Fibroblast of skin of scalp (primary cell): Measurements from ENCODE around the gene CES1. TPM values are rescaled to one million over a fixed set of nuclear protein-coding genes. Genes with fewer than 3 reads are reported as not detected.
A peak's percentile ranks its signal among the peaks of the same experiment; 100 is the strongest.
"Not testable (repeated sequence)": the region's sequence is repeated elsewhere in the genome, so short reads cannot be mapped to it uniquely, and the experiment has no call there.

Experiments
- DNase-seq: peaks from one replicate; pipeline ENCODE4 v3.0.0-alpha.2; 2013
- polyA plus RNA-seq, 2 experiments: library from polyadenylated mRNA; unstranded; fragments of 120-200 nt; gene quantifications; one replicate each; pipeline ENCODE4 v1.2.1, GENCODE V29; 2013; ENCODE audit not compliant: insufficient read length in 2 of 2

The CES1 gene
- polyA plus RNA-seq (2013, experiment 1 of 2; ENCODE audit: insufficient read length) = 0.13 TPM
- polyA plus RNA-seq (2013, experiment 2 of 2; ENCODE audit: insufficient read length) = 0.49 TPM

- DNase-seq = no peak
These were observed at the start of gene CES1 for GRCh38 chr16:55832773-55833691. Gene CES1 (minus strand): TSS chr16:55833096. CDS start chr16:55833055, 41 bp downstream.

- peak; percentile 18 for DNase-seq
These were observed 44.0 kb upstream of the CES1 start for GRCh38 chr16:55876854-55877253.

- DNase-seq = no peak
These were observed 42.4 kb upstream of the CES1 start, which contains the start of gene CES5A for GRCh38 chr16:55875273-55875672. Gene CES5A (minus strand): TSS chr16:55875373. CDS start chr16:55875221, 152 bp downstream.

GRCh38 chr16:55873122-55873521, 40.2 kb upstream of the CES1 start:
- no peak for DNase-seq

GRCh38 chr16:55872130-55872529, 39.2 kb upstream of the CES1 start:
- no peak for DNase-seq

- no peak for DNase-seq
These were observed 38.6 kb upstream of the CES1 start for GRCh38 chr16:55871411-55872038.

- no peak for DNase-seq
These were observed 36.1 kb upstream of the CES1 start for GRCh38 chr16:55868980-55869379.

GRCh38 chr16:55868137-55868536, 35.2 kb upstream of the CES1 start:
- no peak for DNase-seq

GRCh38 chr16:55861288-55861687, 28.4 kb upstream of the CES1 start:
- no peak for DNase-seq

- DNase-seq = not testable (repeated sequence)
These were observed 24.8 kb upstream of the CES1 start for GRCh38 chr16:55857650-55858049.

GRCh38 chr16:55856950-55857349, 24.1 kb upstream of the CES1 start:
- DNase-seq = no peak

GRCh38 chr16:55853114-55853513, 20.2 kb upstream of the CES1 start:
- DNase-seq = peak; percentile 14

- no peak for DNase-seq
These were observed 16.6 kb upstream of the CES1 start for GRCh38 chr16:55849536-55849935.

GRCh38 chr16:55846598-55847346, 13.9 kb upstream of the CES1 start:
- DNase-seq = no peak

GRCh38 chr16:55843105-55843395, 10.2 kb upstream of the CES1 start:
- no peak for DNase-seq

GRCh38 chr16:55842369-55843104, 9.6 kb upstream of the CES1 start:
- peak; percentile 51 for DNase-seq

- DNase-seq = no peak
These were observed 6.2 kb upstream of the CES1 start for GRCh38 chr16:55839115-55839514.

- DNase-seq = no peak
These were observed 3.3 kb upstream of the CES1 start for GRCh38 chr16:55836158-55836611.

- DNase-seq = no peak
These were observed 2.7 kb upstream of the CES1 start for GRCh38 chr16:55835581-55835980.

- not testable (repeated sequence) for DNase-seq
These were observed 2.3 kb upstream of the CES1 start for GRCh38 chr16:55835173-55835572.

- no peak for DNase-seq
These were observed 1.2 kb upstream of the CES1 start for GRCh38 chr16:55834049-55834448.

- no peak for DNase-seq
These were observed 497 bp downstream of the CES1 start for GRCh38 chr16:55832425-55832772.
